ENCODE measurements around the gene FARS2. TPM values are rescaled to one million over a fixed set of nuclear protein-coding genes. Genes with fewer than 3 reads are reported as not detected.

FARS2 gene
- total and polyA plus RNA-seq, 12 donors, result 7.6 to 22.4 (median 20.8) TPM

- Histone ChIP-seq H3K9me3 (no peaks in the 10 kb centered on the region), H3K27ac (no peak overlapping the region), H3K4me3 (no peak overlapping the region), H3K27me3 (no peaks in the 10 kb centered on the region), H3K4me1 (peaks cover 0 to 20% (median 6%) of the 10 kb centered on the region in 9 donors), H3K36me3 (no peaks in the 10 kb centered on the region)
- no peak for DNase-seq
- 87% methylated on average over 4 of the region's 4 CpGs for whole genome bisulfite sequencing, 2 donors
- intact Hi-C loops (cut with DNase I), result no loop called here
- TF ChIP-seq CTCF (IDR thresholded peaks at IDR 0.05), result no peak
- no peak for ATAC-seq
Observed at GRCh38 chr6:5314191-5314865, 53.0 kb downstream of the FARS2 start.

GRCh38 chr6:5315881-5316280 lies 54.6 kb downstream of the FARS2 start:
- peak in 6 of 8 donors; percentile 45 to 89 (median 83) for ATAC-seq
- Histone ChIP-seq H3K4me3 (peak overlapping the region in 1 of 10 donors; percentile 13), H3K27me3 (no peaks in the 10 kb centered on the region), H3K4me1 (peaks cover 0 to 20% (median 6%) of the 10 kb centered on the region in 9 donors), H3K27ac (peak overlapping the region in 7 of 10 donors; percentile 4 to 56 (median 12)), H3K36me3 (no peaks in the 10 kb centered on the region), H3K9me3 (no peaks in the 10 kb centered on the region)
- DNase-seq, result no peak
- intact Hi-C loops (cut with DNase I), result no loop called here
- WGBS, 2 donors, result 35 to 43% methylated on average over 5 of the region's 5 CpGs
- TF ChIP-seq CTCF (IDR thresholded peaks at IDR 0.05), result no peak

GRCh38 chr6:5316951-5317350 lies 55.6 kb downstream of the FARS2 start:
- Histone ChIP-seq H3K36me3 (no peaks in the 10 kb centered on the region), H3K4me3 (no peak overlapping the region), H3K4me1 (peaks cover 0 to 20% (median 6%) of the 10 kb centered on the region in 9 donors), H3K9me3 (no peaks in the 10 kb centered on the region), H3K27me3 (no peaks in the 10 kb centered on the region), H3K27ac (no peak overlapping the region)
- WGBS, 2 donors, result 81 to 86% methylated on average over 4 of the region's 4 CpGs
- intact Hi-C loops (cut with DNase I), result no loop called here
- ATAC-seq (peak in 1 of 8 donors; percentile 43), DNase-seq (no peak)
- TF ChIP-seq CTCF (IDR thresholded peaks at IDR 0.05), result no peak

- TF ChIP-seq CTCF (IDR thresholded peaks at IDR 0.05), result no peak
- Histone ChIP-seq H3K4me3 (no peak overlapping the region), H3K36me3 (no peaks in the 10 kb centered on the region), H3K9me3 (peaks cover 0 to 7% (median 5%) of the 10 kb centered on the region in 11 donors), H3K27ac (no peak overlapping the region), H3K4me1 (peaks cover 0 to 20% (median 6%) of the 10 kb centered on the region in 9 donors), H3K27me3 (no peaks in the 10 kb centered on the region)
- no peak for DNase-seq
- intact Hi-C loops (cut with DNase I), result no loop called here
- WGBS, 2 donors, result 95 to 97% methylated on average over 7 of the region's 7 CpGs
- ATAC-seq, result no peak
Observed at GRCh38 chr6:5318617-5319272, 57.4 kb downstream of the FARS2 start.

Data from heart right ventricle (tissue), 16 donors.